Hepatocyte (in vitro differentiated cells): ENCODE data around the gene NADK2. TPM values are rescaled to one million over a fixed set of nuclear protein-coding genes. Genes with fewer than 3 reads are reported as not detected.
A peak's percentile ranks its signal among the peaks of the same experiment; 100 is the strongest.

ENCODE experiments used
- DNase-seq: peaks from one replicate; pipeline ENCODE4 v3.0.0-alpha.2; 2016; ENCODE audit warnings: low spot score
- H2AFZ ChIP-seq: fragments of 200-600 bp; sonication (generic); 2 replicates; pipeline ENCODE4 v1.6.0; 2016; ENCODE audit warnings: antibody characterized with exemption, mild to moderate bottlenecking
- H3K27ac ChIP-seq: fragments of 200-600 bp; sonication (generic); 2 replicates; pipeline ENCODE4 v1.5.1; 2016; ENCODE audit warnings: mild to moderate bottlenecking
- H3K27me3 ChIP-seq: fragments of 200-600 bp; sonication (generic); 2 replicates; pipeline ENCODE4 v1.6.1; 2016
- H3K36me3 ChIP-seq: fragments of 200-600 bp; sonication (generic); replicated peaks from 2 replicates; pipeline ENCODE4 v1.5.1; 2016; ENCODE audit warnings: low read depth; ENCODE audit not compliant: insufficient read depth
- H3K4me1 ChIP-seq: fragments of 200-600 bp; sonication (generic); 2 replicates; pipeline ENCODE4 v1.5.1; 2016; ENCODE audit warnings: mild to moderate bottlenecking, moderate library complexity; ENCODE audit not compliant: insufficient read depth
- H3K4me2 ChIP-seq: fragments of 200-600 bp; sonication (generic); 2 replicates; pipeline ENCODE4 v1.6.0; 2016
- H3K4me3 ChIP-seq: fragments of 200-600 bp; sonication (generic); 2 replicates; pipeline ENCODE4 v1.5.1; 2016; ENCODE audit warnings: mild to moderate bottlenecking
- H3K79me2 ChIP-seq: fragments of 200-600 bp; sonication (generic); 2 replicates; pipeline ENCODE4 v1.6.0; 2017; ENCODE audit warnings: mild to moderate bottlenecking
- H3K9me2 ChIP-seq: fragments of 200-600 bp; sonication (generic); replicated peaks from 2 replicates; pipeline ENCODE4 v1.6.0; 2017; ENCODE audit warnings: mild to moderate bottlenecking; ENCODE audit not compliant: insufficient read depth
- H3K9me3 ChIP-seq: fragments of 200-600 bp; sonication (generic); 2 replicates; pipeline ENCODE4 v1.5.1; 2016; ENCODE audit warnings: low read depth, mild to moderate bottlenecking
- H4K20me1 ChIP-seq: fragments of 200-600 bp; sonication (generic); 2 replicates; pipeline ENCODE4 v1.6.0; 2016; ENCODE audit warnings: mild to moderate bottlenecking; ENCODE audit not compliant: insufficient read depth, poor library complexity, severe bottlenecking
- CTCF ChIP-seq: fragments of 200-600 bp; sonication (generic); IDR thresholded peaks from 2 replicates; pipeline ENCODE4 v1.5.1; 2016; ENCODE audit warnings: antibody characterized with exemption, mild to moderate bottlenecking; ENCODE audit not compliant: poor library complexity
- EZH2 ChIP-seq: fragments of 200-600 bp; sonication (generic); IDR thresholded peaks from 2 replicates; pipeline ENCODE4 v1.6.1; 2016; ENCODE audit warnings: antibody characterized with exemption, mild to moderate bottlenecking, borderline replicate concordance
- EZH2phosphoT487 ChIP-seq: fragments of 200-600 bp; sonication (generic); IDR thresholded peaks from one replicate; pipeline ENCODE4 v1.6.1; 2018; ENCODE audit warnings: antibody characterized with exemption, mild to moderate bottlenecking, low read depth, moderate library complexity; ENCODE audit not compliant: unreplicated experiment, severe bottlenecking
- WGBS: methylation state at CpG from one replicate; pipeline ENCODE4 v1.1.6; 2016; ENCODE audit warnings: low lambda C conversion rate; ENCODE audit errors: missing lambda C conversion rate; 5-methylcytosine and 5-hydroxymethylcytosine counted together
- microRNA counts: library from miRNA; unstranded; fragments of <30 nt; microRNA quantifications from one replicate; lab custom pipeline; 2017
- microRNA-seq: library from miRNA; unstranded; fragments of <30 nt; microRNA quantifications from one replicate; pipeline ENCODE4, GENCODE V29; 2017
- polyA plus RNA-seq: library from polyadenylated mRNA; unstranded; fragments of >200 nt; fragmentation: Nextera tagmentation; extraction: Ambion mirVana; gene quantifications from 2 replicates; pipeline ENCODE4 v1.2.1, GENCODE V29; 2016
- small RNA-seq: library from RNA; depleted of rRNA; stranded (forward); fragments of <200 nt; gene quantifications from one replicate; pipeline ENCODE3, GENCODE V24; 2014
- total RNA-seq: library from RNA; depleted of rRNA; stranded (reverse); fragments of >200 nt; gene quantifications from 2 replicates; pipeline ENCODE4 v1.2.3, GENCODE V29; 2014

Gene NADK2
- total and polyA plus RNA-seq, 2 experiments from 2014 or later = 43.1 to 102 TPM

DNA sequence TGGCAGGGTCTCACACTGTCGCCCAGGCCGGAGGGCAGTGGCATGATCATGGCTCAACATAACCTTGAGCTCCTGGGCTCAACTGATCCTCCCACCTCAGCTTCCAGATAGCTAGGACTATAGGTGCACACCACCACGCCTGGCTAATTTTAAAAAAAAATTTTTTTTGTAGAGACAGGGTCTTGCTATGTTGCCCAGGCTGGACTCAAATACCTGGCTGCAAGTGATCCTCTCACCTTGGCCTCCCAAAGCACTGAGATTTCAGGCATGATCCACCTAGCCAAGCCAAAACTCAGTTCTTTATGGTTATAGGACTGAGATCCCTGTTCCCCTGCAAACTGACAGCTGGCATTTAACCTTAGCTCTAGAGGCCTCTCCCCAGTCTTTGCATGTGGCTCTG, 95.3 kb downstream of the NADK2 start:
- TF ChIP-seq CTCF (no peak), EZH2phosphoT487 (no peak), EZH2 (no peak)
- Histone ChIP-seq H4K20me1 (no peaks in the 10 kb centered on the region), H3K27ac (peak overlapping the region; percentile 15), H2AFZ (no peak overlapping the region), H3K9me2 (no peaks in the 10 kb centered on the region), H3K4me2 (no peak overlapping the region), H3K4me3 (no peak overlapping the region), H3K36me3 (no peaks in the 10 kb centered on the region), H3K79me2 (peaks cover 69% of the 10 kb centered on the region), H3K27me3 (no peaks in the 10 kb centered on the region), H3K4me1 (peaks cover 5% of the 10 kb centered on the region), H3K9me3 (no peaks in the 10 kb centered on the region)
- no peak for DNase-seq
- 74% methylated on average over 3 of the region's 3 CpGs for WGBS

DNA sequence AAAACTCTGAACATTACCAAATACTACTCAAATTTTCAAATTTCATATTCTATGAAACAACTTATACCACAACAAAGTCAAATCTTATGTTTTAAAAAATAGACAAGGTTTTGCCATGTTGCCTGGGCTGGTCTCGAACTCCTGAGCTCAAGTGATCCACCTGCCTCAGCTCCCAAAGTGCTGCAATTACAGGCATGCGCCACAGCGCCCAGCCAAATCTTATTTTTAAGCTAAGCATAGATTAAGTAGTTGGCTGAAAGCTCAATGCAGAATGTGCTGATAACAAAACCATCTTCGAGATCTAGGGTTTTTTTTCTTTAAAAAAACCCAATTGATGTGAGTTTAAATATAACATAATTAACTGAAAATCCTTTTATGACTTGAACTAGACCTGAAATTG, 96.4 kb downstream of the NADK2 start:
- 87% methylated on average over 4 of the region's 4 CpGs for WGBS
- no peak overlapping the region for H2AFZ ChIP-seq
- TF ChIP-seq EZH2 = no peak
- no peak for TF ChIP-seq EZH2phosphoT487
- no peak for TF ChIP-seq CTCF
- DNase-seq = no peak
- no peak overlapping the region for H3K4me3 ChIP-seq
- H3K79me2 ChIP-seq = peaks cover 64% of the 10 kb centered on the region
- H3K9me2 ChIP-seq = no peaks in the 10 kb centered on the region
- peaks cover 2% of the 10 kb centered on the region for H3K4me1 ChIP-seq
- H3K9me3 ChIP-seq = no peaks in the 10 kb centered on the region
- no peaks in the 10 kb centered on the region for H4K20me1 ChIP-seq
- no peak overlapping the region for H3K4me2 ChIP-seq
- no peak overlapping the region for H3K27ac ChIP-seq
- H3K27me3 ChIP-seq = no peaks in the 10 kb centered on the region
- no peaks in the 10 kb centered on the region for H3K36me3 ChIP-seq

MicroRNAs encoded within 50 kb of the gene (microRNA counts, 767-probe panel; counts per million panel counts)
- not detected for microRNA hsa-miR-580 (lab: Ali Mortazavi, UCI)

Small RNAs within 50 kb of the gene (microRNA-seq; reads per million reads assigned to microRNA genes)
- 1.3 reads per million for gene MIR580

Small RNAs within 50 kb of the gene (small RNA-seq; reads per million reads assigned to genes)
- gene MIR580 = 0.28 reads per million
- not detected for gene RNU6-1305P

Other genes starting within 250 kb of the NADK2 start
- 3.5 and 4.8 TPM in 2 replicates for gene UGT3A2, start 175.0 kb downstream of the NADK2 start, total RNA-seq
- 1.8 and 5.1 TPM in 2 replicates for gene UGT3A2, start 175.0 kb downstream of the NADK2 start, polyA plus RNA-seq
- 26.9 and 27.9 TPM in 2 replicates for gene LMBRD2, start 90.0 kb downstream of the NADK2 start, total RNA-seq
- gene LMBRD2, start 90.0 kb downstream of the NADK2 start, polyA plus RNA-seq = 3.2 and 4.5 TPM in 2 replicates
- 97.5 and 103 TPM in 2 replicates for gene SKP2, start 89.8 kb downstream of the NADK2 start, total RNA-seq
- gene SKP2, start 89.8 kb downstream of the NADK2 start, polyA plus RNA-seq = 55.5 and 64.6 TPM in 2 replicates
- 3.8 and 6.5 TPM in 2 replicates for gene RANBP3L, start 60.0 kb upstream of the NADK2 start, total RNA-seq
- 0.28 and 0.46 TPM in 2 replicates for gene RANBP3L, start 60.0 kb upstream of the NADK2 start, polyA plus RNA-seq